Stimulated activated CD4-positive, alpha-beta T cell treated with anti-CD3 and anti-CD28 coated beads, TNF-alpha, amount 100 ng/mL, for 4 hours (primary cell): Measurements from ENCODE around the gene PDE4DIP.
"Not testable (repeated sequence)": the region's sequence is repeated elsewhere in the genome, so short reads cannot be mapped to it uniquely, and the experiment has no call there.

ENCODE experiments used
- DNase-seq, 3 experiments: peaks; one replicate each; pipeline ENCODE4 v3.0.0-alpha.2; 2020; ENCODE audit warnings: low read depth in 3 of 3

Gene PDE4DIP

GRCh38 chr1:148975866-148976537 is 131.8 kb downstream of the PDE4DIP start:
- DNase-seq: not testable (repeated sequence)

GRCh38 chr1:148977785-148978184 is 133.6 kb downstream of the PDE4DIP start:
- not testable (repeated sequence) for DNase-seq

DNA sequence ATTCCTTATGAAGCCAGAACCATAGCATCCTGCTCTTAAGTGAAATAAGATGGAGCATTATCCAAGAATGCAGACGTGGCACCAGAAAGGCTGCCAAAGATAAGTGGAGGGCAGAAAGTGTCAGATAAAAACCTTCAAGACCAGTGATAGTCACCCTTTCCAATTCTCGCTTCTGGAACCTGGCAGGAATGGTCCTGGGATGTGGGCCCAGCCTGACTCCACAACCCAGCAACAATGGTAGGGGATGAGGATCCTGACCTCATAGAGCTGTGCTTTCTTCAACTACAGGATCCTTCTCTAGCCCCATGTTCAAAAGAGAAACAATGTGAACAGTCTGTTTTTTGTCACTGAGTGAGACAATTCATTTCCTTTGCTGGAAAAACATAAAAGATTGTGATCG is 145.2 kb downstream of the PDE4DIP start:
- not testable (repeated sequence) for DNase-seq

DNA sequence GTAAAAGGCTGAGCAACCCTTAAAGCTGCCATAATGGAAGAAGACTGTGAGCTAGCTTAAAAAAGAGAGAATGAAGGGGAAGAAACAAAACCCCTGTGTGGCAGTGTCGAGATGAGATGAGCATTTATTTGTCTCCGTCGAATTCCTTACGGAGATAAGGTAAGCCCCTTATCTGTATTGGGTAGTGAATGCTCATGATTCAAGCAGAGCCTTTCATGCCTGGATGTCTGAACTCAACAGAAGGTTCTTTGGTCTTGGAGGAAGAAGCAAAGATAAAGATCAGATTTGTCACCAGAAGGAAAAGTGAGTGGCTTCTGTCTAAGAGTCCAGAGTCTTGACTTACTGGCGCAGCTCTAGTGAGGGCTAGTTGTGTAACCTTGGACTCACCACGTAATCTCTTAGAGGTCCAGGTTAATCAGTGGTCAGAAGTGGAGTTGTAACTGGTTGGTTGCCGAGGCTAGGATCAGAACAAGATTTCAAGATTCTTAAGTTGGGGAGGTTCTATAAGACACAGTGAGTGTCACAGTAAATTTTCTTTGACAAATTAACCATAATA is 146.1 kb downstream of the PDE4DIP start:
- DNase-seq: not testable (repeated sequence)

DNA sequence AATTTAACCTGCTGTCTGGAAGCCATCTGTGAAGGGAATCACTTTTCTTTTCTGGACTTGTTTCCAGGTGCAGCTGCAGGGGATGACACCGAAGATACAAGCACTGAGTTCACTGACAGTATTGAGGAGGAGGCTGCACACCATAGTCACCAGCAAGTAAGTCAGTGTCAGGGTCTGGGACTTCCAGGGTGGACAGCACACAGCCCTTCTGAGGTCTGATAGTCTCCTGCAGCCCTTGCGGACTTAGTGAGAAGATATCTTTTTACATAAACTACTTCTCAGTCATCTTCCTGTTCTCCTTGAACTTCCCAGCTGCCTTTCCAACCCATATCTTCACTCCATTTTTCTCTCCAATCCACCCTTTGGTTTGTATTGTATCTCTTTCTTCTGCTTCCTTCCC is 147.6 kb downstream of the PDE4DIP start:
- not testable (repeated sequence) for DNase-seq

GRCh38 chr1:148992364-148992763 is 148.1 kb downstream of the PDE4DIP start:
- DNase-seq: not testable (repeated sequence)

GRCh38 chr1:148996449-148997224 is 152.4 kb downstream of the PDE4DIP start:
- not testable (repeated sequence) for DNase-seq

- DNase-seq: not testable (repeated sequence)
Measured at GRCh38 chr1:148997405-148997804, 153.2 kb downstream of the PDE4DIP start.

GRCh38 chr1:149002664-149003063 is 158.4 kb downstream of the PDE4DIP start:
- not testable (repeated sequence) for DNase-seq

DNA sequence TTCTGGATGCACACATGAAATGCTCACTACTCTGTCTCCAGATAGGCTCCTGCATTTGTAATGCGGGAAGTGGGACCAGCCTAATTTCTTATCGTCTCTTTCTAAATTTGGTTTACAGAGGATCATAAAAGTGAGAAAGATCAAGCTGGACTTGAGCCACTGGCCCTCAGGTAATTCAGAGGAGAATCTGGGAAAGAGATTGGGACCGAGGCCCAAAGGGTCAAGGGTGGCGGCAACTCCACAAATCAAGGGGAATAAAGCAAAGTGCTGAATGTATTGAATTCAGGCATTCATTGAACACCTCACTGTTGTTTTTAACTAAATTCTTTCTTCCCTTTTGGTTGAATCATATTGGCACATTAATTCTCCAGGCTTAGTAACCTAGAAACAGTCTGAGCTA is 164.1 kb downstream of the PDE4DIP start:
- not testable (repeated sequence) for DNase-seq

DNA sequence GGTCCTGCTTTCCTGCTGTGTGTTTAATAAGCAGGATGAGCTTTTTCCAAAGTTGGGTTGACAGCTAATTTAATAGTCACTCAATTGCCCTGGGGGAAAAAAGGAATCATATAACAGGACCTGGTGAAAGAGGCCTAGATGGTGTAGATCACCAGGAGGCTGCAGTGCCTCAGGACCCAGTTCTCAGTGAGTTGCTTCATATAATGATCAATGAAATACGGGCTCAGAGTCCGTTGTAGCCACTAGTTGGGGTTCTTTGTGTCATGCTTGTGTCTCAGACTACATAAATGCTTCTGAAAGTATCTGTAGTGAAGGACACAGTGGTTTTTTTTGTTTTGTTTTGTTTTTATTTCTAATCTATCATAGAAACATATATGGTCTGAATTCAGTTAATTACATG is 164.5 kb downstream of the PDE4DIP start:
- not testable (repeated sequence) for DNase-seq

- DNase-seq: not testable (repeated sequence)
Measured at GRCh38 chr1:149009761-149010160, 165.5 kb downstream of the PDE4DIP start.

DNA sequence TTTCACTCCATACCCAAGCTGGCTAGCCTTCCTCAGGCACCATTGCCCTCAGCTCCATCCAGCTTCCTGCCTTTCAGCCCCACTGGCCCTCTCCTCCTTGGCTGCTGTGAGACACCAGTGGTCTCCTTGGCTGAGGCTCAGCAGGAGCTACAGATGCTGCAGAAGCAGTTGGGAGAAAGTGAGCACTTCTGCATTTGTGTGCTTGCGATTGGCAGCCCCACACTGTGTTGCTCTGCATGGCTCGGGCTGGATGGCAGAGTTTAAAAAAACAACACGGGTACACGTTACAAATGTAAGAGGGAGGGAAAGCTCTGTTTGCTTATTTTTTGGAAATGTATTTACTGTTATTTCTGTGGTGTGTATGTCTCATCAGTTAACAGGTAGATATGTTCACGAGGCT is 168.4 kb downstream of the PDE4DIP start:
- not testable (repeated sequence) for DNase-seq

GRCh38 chr1:149013513-149013912 is 169.3 kb downstream of the PDE4DIP start:
- DNase-seq: not testable (repeated sequence)

DNA sequence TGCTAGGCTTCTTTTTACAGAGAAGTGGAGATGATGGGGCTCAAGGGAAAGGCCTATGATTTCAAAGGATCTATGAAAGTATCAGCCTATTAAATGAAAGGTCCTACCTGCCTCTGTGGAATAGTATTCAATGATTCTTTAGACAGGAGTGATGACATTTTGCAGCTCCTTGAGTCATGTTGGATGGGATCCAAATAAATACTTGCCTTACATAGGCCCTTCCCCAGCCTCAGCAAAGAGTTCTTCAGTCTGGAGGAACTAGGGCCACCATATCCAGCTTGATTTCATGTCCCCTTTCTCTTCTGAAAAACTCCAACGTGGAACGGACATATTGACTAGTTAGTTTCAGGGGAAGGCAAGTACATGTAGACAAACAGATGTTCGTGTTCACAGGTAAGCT is 171.3 kb downstream of the PDE4DIP start:
- not testable (repeated sequence) for DNase-seq

- not testable (repeated sequence) for DNase-seq
Measured at GRCh38 chr1:149016626-149017025, 172.4 kb downstream of the PDE4DIP start.

- DNase-seq: not testable (repeated sequence)
Measured at GRCh38 chr1:149018577-149018976, 174.3 kb downstream of the PDE4DIP start.

- DNase-seq: not testable (repeated sequence)
Measured at GRCh38 chr1:149024327-149024726, 180.1 kb downstream of the PDE4DIP start.

DNA sequence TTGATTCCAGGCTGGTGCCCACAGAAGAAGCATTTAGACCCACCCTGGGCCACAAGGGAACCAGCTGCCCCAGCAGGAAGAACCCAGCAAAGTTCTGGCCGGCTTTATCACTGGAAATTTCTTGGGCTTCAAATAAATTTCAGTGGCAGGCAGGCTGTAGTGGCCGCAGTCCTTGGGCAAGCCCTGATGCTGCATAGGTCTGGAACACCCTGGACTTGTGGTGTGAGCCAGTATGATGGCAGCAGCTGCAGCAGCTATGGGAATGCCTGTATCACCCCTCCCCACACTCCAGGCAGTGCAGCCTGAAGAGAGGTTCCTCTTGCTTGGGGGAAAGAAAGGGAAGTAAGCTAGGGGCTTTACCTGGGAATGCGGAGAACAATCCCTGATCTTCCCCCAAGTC is 189.7 kb downstream of the PDE4DIP start:
- DNase-seq: not testable (repeated sequence)

DNA sequence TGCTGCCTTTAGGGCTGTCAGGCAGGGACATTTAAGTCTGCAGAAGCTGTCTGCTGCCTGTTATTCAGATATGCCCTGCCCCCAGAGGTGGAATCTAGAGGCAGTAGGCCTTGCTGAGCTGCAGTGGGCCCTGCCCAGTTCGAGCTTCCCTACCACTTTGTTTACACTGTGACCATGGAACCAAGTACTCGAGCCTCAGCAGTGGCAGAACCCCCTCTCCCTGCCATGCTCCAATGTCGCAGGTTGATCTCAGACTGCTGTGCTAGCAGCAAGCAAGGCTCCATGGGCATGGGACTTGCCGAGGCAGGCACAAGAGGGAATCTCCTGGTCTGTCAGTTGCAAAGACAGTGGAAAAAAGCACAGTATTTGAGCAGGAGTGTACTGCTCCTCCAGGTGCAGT is 198.8 kb downstream of the PDE4DIP start:
- DNase-seq: not testable (repeated sequence)

DNA sequence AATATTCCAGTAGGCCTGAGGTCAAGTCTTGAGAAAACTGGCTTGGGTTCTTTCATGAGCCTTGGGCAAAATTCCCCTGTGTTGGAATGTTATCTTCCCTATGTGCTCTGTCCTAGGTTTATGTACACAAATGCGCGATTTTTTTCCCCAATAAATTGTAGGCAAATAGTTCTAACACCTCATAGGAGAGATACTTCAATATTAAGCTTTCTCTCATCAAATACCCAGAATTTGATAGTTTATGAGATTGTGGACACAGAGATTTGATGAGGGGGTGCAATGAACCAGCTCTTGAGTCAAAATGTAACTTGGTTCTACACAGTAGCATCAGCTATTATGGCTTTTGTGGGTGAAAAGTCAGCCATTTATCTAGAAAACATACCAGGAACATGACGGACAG is 220.4 kb downstream of the PDE4DIP start:
- not testable (repeated sequence) for DNase-seq

GRCh38 chr1:149075505-149076127 is 231.4 kb downstream of the PDE4DIP start:
- not testable (repeated sequence) for DNase-seq
